T-helper 9 cell (primary cell): ENCODE measurements around the gene ZEB2.

ENCODE experiments used
- DNase-seq: peaks from one replicate; pipeline ENCODE4 v3.0.0-alpha.2; 2020
- total RNA-seq, 2 donors: gene quantifications; one replicate each; lab custom pipeline; 2026; lab: John Stamatoyannopoulos, UW

Gene ZEB2
- total RNA-seq: 3.3 to 14.2 reads per million in 2 donors

GRCh38 chr2:144519934-144520731, at the start of gene ZEB2:
Gene ZEB2, minus strand, starts transcription at chr2:144520119. Its CDS starts 2,769 bp downstream, at chr2:144517350.
- DNase-seq: no peak

GRCh38 chr2:144567745-144568144, 47.8 kb upstream of the ZEB2 start:
- no peak for DNase-seq

- DNase-seq: no peak
Measured at GRCh38 chr2:144566448-144566847, 46.5 kb upstream of the ZEB2 start.

- DNase-seq: no peak
Measured at GRCh38 chr2:144560251-144560650, 40.3 kb upstream of the ZEB2 start.

- DNase-seq: no peak
Measured at GRCh38 chr2:144559681-144560080, 39.8 kb upstream of the ZEB2 start.

GRCh38 chr2:144559242-144559641, 39.3 kb upstream of the ZEB2 start:
- no peak for DNase-seq

GRCh38 chr2:144554492-144555210, 34.7 kb upstream of the ZEB2 start:
- DNase-seq: no peak

- no peak for DNase-seq
Measured at GRCh38 chr2:144553379-144553778, 33.5 kb upstream of the ZEB2 start.

- DNase-seq: no peak
Measured at GRCh38 chr2:144552821-144553220, 32.9 kb upstream of the ZEB2 start.

- DNase-seq: no peak
Measured at GRCh38 chr2:144550911-144551310, 31.0 kb upstream of the ZEB2 start.

GRCh38 chr2:144550084-144550483, 30.2 kb upstream of the ZEB2 start:
- DNase-seq: no peak

GRCh38 chr2:144548532-144549191, 28.7 kb upstream of the ZEB2 start:
- DNase-seq: no peak

GRCh38 chr2:144548088-144548487, 28.2 kb upstream of the ZEB2 start:
- DNase-seq: no peak

GRCh38 chr2:144547494-144547893, 27.6 kb upstream of the ZEB2 start:
- no peak for DNase-seq

GRCh38 chr2:144546933-144547332, 27.0 kb upstream of the ZEB2 start:
- no peak for DNase-seq

GRCh38 chr2:144545787-144546186, 25.9 kb upstream of the ZEB2 start:
- no peak for DNase-seq

GRCh38 chr2:144544053-144544452, 24.1 kb upstream of the ZEB2 start:
- DNase-seq: no peak

- no peak for DNase-seq
Measured at GRCh38 chr2:144541396-144541795, 21.5 kb upstream of the ZEB2 start.

GRCh38 chr2:144539289-144539782, 19.4 kb upstream of the ZEB2 start:
- DNase-seq: no peak

GRCh38 chr2:144535300-144535699, 15.4 kb upstream of the ZEB2 start:
- no peak for DNase-seq

GRCh38 chr2:144533221-144533620, 13.3 kb upstream of the ZEB2 start:
- DNase-seq: no peak

- DNase-seq: no peak
Measured at GRCh38 chr2:144530596-144530995, 10.7 kb upstream of the ZEB2 start.

GRCh38 chr2:144529841-144530240, 9.9 kb upstream of the ZEB2 start:
- no peak for DNase-seq
